ENCODE data around the gene LCE7A. TPM values are rescaled to one million over a fixed set of nuclear protein-coding genes. Genes with fewer than 3 reads are reported as not detected.
A peak's percentile ranks its signal among the peaks of the same experiment; 100 is the strongest.

The LCE7A gene
- total RNA-seq, 1 donor from 2014 or later: not detected

DNA sequence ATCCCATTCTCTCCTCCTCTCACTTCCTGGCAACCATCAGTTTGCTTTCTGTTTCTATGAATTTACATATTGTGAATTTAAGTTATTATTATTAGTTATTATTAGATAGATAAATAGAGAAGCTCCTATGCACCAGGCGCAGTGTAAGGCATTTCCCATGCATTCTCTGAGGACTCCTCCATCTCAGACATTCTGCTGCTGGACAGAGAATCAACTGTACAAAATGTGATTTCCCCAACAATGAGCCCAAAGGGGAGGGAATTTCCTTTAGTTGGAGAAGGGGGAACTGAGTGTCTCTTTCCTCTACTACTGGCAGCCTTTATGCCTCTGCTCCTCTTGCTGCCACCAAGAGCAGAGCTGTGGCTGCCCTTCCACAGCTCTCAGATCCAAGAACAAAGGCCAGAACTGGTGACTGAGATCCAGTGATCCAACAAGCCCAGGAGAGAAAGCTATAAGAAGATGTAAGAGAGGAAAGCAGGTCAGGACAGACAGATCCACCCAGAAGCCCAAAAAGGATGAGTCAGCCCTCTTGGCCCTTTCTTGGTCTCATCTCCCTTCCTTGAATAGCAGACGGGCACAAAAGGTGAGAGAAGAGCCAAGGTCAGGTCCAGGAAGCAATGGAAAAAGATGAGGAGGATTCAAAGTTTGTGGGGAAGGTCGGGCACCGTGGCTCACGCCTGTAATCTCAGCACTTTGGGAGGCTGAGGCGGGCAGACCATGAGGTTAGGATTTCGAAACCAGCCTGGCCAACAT is 45.1 kb downstream of the LCE7A start:
- no peak overlapping the region for H3K4me3 Mint-ChIP-seq (ENCODE audit: unreplicated experiment)
- H3K27ac ChIP-seq (ENCODE audit: low read depth, low read length): no peak overlapping the region
- peak overlapping the region; percentile 98 for H3K27ac Mint-ChIP-seq (ENCODE audit: unreplicated experiment)
- DNase-seq (ENCODE audit: low read depth): no peak
- no peak overlapping the region for H3K4me3 ChIP-seq (ENCODE audit: insufficient read depth, low read depth, low read length)
- no peak for FAIRE-seq
- H3K4me2 ChIP-seq (ENCODE audit: low read length): no peak overlapping the region
- H3K4me1 ChIP-seq (ENCODE audit: insufficient read depth, low read length): peaks cover 4% of the 10 kb centered on the region
- H2AFZ ChIP-seq (ENCODE audit: low read depth, low read length): no peak overlapping the region
- H3K9me3 Mint-ChIP-seq (ENCODE audit: unreplicated experiment): peaks cover 6% of the 10 kb centered on the region
- no peaks in the 10 kb centered on the region for H3K79me2 ChIP-seq (ENCODE audit: insufficient read depth, low read length)
- H3K27me3 ChIP-seq (ENCODE audit: insufficient read depth, low read length): no peaks in the 10 kb centered on the region
- TF ChIP-seq EZH2 (IDR thresholded peaks at IDR 0.05; ENCODE audit: insufficient read depth, low read length): no peak
- TF ChIP-seq, protein P1, sequence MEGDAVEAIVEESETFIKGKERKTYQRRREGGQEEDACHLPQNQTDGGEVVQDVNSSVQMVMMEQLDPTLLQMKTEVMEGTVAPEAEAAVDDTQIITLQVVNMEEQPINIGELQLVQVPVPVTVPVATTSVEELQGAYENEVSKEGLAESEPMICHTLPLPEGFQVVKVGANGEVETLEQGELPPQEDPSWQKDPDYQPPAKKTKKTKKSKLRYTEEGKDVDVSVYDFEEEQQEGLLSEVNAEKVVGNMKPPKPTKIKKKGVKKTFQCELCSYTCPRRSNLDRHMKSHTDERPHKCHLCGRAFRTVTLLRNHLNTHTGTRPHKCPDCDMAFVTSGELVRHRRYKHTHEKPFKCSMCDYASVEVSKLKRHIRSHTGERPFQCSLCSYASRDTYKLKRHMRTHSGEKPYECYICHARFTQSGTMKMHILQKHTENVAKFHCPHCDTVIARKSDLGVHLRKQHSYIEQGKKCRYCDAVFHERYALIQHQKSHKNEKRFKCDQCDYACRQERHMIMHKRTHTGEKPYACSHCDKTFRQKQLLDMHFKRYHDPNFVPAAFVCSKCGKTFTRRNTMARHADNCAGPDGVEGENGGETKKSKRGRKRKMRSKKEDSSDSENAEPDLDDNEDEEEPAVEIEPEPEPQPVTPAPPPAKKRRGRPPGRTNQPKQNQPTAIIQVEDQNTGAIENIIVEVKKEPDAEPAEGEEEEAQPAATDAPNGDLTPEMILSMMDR (IDR thresholded peaks at IDR 0.05; ENCODE audit: insufficient read depth, low read depth, low read length): no peak
- no peaks in the 10 kb centered on the region for H4K20me1 ChIP-seq (ENCODE audit: insufficient read depth, low read length)
- H3K9ac ChIP-seq (ENCODE audit: low read length): no peak overlapping the region
- peaks cover 2% of the 10 kb centered on the region for H3K36me3 Mint-ChIP-seq (ENCODE audit: low read depth, unreplicated experiment)
- no peaks in the 10 kb centered on the region for H3K36me3 ChIP-seq (ENCODE audit: insufficient read depth, low read length)
- H3K27me3 Mint-ChIP-seq (ENCODE audit: low read depth, unreplicated experiment): peaks cover 29% of the 10 kb centered on the region
- peaks cover 39% of the 10 kb centered on the region for H3K4me1 Mint-ChIP-seq (ENCODE audit: low read depth, unreplicated experiment)
- H3K9me3 ChIP-seq (ENCODE audit: insufficient read depth, low read depth, low read length): no peaks in the 10 kb centered on the region

DNA sequence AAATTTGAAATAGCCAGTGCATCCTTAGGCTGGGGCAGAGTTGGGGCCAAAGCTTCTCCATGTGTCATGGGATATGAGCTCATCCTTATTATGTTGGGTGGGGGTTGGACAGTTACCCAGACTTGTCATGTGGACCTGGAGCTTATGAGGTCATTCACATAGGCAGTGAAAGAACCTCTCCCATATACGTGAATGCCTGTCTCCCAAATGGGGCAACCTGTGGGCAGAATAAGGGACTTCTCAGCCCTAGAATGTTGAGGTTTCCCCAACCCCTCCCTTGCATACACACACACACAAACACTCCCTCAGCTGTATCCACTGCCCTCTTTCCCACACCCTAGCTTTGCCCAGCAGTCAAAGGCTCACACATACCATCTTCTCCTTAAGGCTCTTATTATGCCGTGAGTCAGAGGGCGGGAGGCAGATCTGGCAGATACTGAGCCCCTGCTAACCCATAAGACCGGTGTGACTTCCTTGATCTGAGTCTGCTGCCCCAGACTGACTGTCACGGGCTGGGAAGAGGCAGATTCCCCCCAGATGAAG is 46.3 kb downstream of the LCE7A start:
- Histone ChIP-seq H3K79me2 (ENCODE audit: insufficient read depth, low read length) (no peaks in the 10 kb centered on the region), H3K27ac (ENCODE audit: low read depth, low read length) (no peak overlapping the region), H3K4me1 (ENCODE audit: insufficient read depth, low read length) (peaks cover 4% of the 10 kb centered on the region), H4K20me1 (ENCODE audit: insufficient read depth, low read length) (no peaks in the 10 kb centered on the region), H3K27me3 (ENCODE audit: insufficient read depth, low read length) (no peaks in the 10 kb centered on the region), H3K9ac (ENCODE audit: low read length) (no peak overlapping the region), H3K4me3 (ENCODE audit: insufficient read depth, low read depth, low read length) (no peak overlapping the region), H3K9me3 (ENCODE audit: insufficient read depth, low read depth, low read length) (no peaks in the 10 kb centered on the region), H3K4me2 (ENCODE audit: low read length) (no peak overlapping the region), H3K36me3 (ENCODE audit: insufficient read depth, low read length) (no peaks in the 10 kb centered on the region), H2AFZ (ENCODE audit: low read depth, low read length) (no peak overlapping the region)
- TF ChIP-seq, protein P1 (IDR thresholded peaks at IDR 0.05; ENCODE audit: insufficient read depth, low read depth, low read length): no peak
- no peak for TF ChIP-seq EZH2 (IDR thresholded peaks at IDR 0.05; ENCODE audit: insufficient read depth, low read length)
- FAIRE-seq (no peak), DNase-seq (ENCODE audit: low read depth) (peak; percentile 65)
- H3K4me3 Mint-ChIP-seq (ENCODE audit: unreplicated experiment): no peak overlapping the region
- peaks cover 39% of the 10 kb centered on the region for H3K4me1 Mint-ChIP-seq (ENCODE audit: low read depth, unreplicated experiment)
- no peaks in the 10 kb centered on the region for H3K36me3 Mint-ChIP-seq (ENCODE audit: low read depth, unreplicated experiment)
- H3K27ac Mint-ChIP-seq (ENCODE audit: unreplicated experiment): peak overlapping the region; percentile 98
- peaks cover 28% of the 10 kb centered on the region for H3K27me3 Mint-ChIP-seq (ENCODE audit: low read depth, unreplicated experiment)
- peaks cover 8% of the 10 kb centered on the region for H3K9me3 Mint-ChIP-seq (ENCODE audit: unreplicated experiment)
